Spleen (tissue), 7 donors: ENCODE results near the gene SATB1.

Experiments
- POLR2AphosphoS5 ChIP-seq, 3 donors: sonication (generic); formaldehyde crosslinking; IDR thresholded peaks; one replicate each; pipeline ENCODE4 v1.5.1; 2017; ENCODE audit warnings: antibody characterized with exemption in 3 of 3
- TF ChIP-seq, protein P1 (sequence below), 11 experiments: fragments of 200-600 bp in 7 of 11; fragments of 450-650 bp in 4 of 11; sonication (generic) in 4 of 11; IDR thresholded peaks in 8 of 11; conservative IDR thresholded peaks in 3 of 11; 1 replicate in 7 of 11; 2 replicates in 4 of 11; pipeline versions ENCODE4 v1.4.0 to v1.8.0; 2016 to 2021; ENCODE audit warnings: antibody characterized with exemption in 11 of 11, inconsistent platforms in 4 of 11, mild to moderate bottlenecking in 1 of 11
- donor health status: DM: no; HTN: no; CAD: no; lungs with moderate emphysema.
- donor health status: DM: no; HTN: no; CAD: no.
- donor health status: DM: no; HTN: no; CAD: no.

DNA sequence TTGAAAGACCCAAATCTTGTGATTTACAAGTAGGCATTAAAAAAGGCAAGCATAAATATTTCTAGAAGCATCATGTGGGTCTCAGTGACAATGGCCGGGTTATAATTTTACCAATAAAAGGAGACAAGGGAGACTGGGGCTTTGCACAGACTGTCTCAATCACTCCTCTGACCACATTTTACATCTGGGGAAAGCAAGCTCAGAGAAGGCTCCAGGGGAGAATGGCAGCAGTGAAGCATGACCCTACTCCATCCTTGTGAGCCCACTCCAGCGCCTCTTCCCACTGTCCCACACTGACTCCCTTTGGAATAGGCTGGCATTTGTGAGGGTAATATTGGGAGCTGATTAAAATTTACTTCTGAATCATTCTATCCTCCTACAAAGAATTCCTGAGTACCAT lies 61.8 kb downstream of the SATB1 start:
- TF ChIP-seq, protein P1, sequence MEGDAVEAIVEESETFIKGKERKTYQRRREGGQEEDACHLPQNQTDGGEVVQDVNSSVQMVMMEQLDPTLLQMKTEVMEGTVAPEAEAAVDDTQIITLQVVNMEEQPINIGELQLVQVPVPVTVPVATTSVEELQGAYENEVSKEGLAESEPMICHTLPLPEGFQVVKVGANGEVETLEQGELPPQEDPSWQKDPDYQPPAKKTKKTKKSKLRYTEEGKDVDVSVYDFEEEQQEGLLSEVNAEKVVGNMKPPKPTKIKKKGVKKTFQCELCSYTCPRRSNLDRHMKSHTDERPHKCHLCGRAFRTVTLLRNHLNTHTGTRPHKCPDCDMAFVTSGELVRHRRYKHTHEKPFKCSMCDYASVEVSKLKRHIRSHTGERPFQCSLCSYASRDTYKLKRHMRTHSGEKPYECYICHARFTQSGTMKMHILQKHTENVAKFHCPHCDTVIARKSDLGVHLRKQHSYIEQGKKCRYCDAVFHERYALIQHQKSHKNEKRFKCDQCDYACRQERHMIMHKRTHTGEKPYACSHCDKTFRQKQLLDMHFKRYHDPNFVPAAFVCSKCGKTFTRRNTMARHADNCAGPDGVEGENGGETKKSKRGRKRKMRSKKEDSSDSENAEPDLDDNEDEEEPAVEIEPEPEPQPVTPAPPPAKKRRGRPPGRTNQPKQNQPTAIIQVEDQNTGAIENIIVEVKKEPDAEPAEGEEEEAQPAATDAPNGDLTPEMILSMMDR (IDR thresholded peaks at IDR 0.05 in 8 of 11, conservative IDR thresholded peaks at IDR 0.05 in 3 of 11): no peak
- TF ChIP-seq POLR2AphosphoS5 (IDR thresholded peaks at IDR 0.05): no peak
